ENCODE data around the gene LRP6. TPM values are rescaled to one million over a fixed set of nuclear protein-coding genes. Genes with fewer than 3 reads are reported as not detected.

The LRP6 gene
- total and polyA plus RNA-seq, 2 experiments from 2014 or later = 18.1 to 25.4 TPM

- no peaks in the 10 kb centered on the region for H3K27me3 ChIP-seq
These were observed 167.7 kb downstream of the LRP6 start for GRCh38 chr12:12099102-12099501.

DNA sequence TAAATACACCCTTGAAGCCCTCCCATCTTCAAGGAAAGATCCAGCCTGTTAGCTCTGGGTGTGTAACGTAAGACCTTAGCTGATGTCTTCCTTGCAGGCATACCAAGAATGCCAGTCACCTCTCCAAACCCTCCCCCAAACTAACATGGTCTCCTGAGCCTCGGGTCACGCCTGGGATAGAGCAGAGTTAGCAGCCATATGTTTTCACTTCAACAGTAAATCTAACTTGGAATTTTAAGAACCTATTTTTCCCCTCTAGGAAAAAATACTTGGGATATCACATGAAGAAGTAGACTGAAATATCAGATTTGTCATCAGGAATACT is 168.2 kb downstream of the LRP6 start:
- Histone ChIP-seq H3K4me1 (ENCODE audit: low read depth) (no peaks in the 10 kb centered on the region), H3K9me3 (ENCODE audit: low read depth) (no peaks in the 10 kb centered on the region), H3K36me3 (no peaks in the 10 kb centered on the region), H3K4me3 (no peak overlapping the region), H3K27me3 (no peaks in the 10 kb centered on the region), H3K27ac (no peak overlapping the region)
- no peak for TF ChIP-seq CTCF (IDR thresholded peaks at IDR 0.05; ENCODE audit: low read depth, low read length)
- DNase-seq (ENCODE audit: low read depth in 1 of 2, low spot score in 1 of 2) = no peak

More at GRCh38 chr12:12099102-12099501, 167.7 kb downstream of the LRP6 start:
- no peak for TF ChIP-seq CTCF (IDR thresholded peaks at IDR 0.05; ENCODE audit: low read depth, low read length)
- Histone ChIP-seq H3K4me3 (no peak overlapping the region), H3K4me1 (ENCODE audit: low read depth) (no peaks in the 10 kb centered on the region), H3K9me3 (ENCODE audit: low read depth) (no peaks in the 10 kb centered on the region), H3K36me3 (no peaks in the 10 kb centered on the region), H3K27ac (no peak overlapping the region)
- DNase-seq (ENCODE audit: low read depth in 1 of 2, low spot score in 1 of 2) = peak; percentile 28 to 71

GRCh38 chr12:12097891-12098690 is 168.8 kb downstream of the LRP6 start:
- no peaks in the 10 kb centered on the region for H3K9me3 ChIP-seq (ENCODE audit: low read depth)
- no peaks in the 10 kb centered on the region for H3K27me3 ChIP-seq
- TF ChIP-seq CTCF (IDR thresholded peaks at IDR 0.05; ENCODE audit: low read depth, low read length) = no peak
- H3K36me3 ChIP-seq = no peaks in the 10 kb centered on the region
- no peak overlapping the region for H3K27ac ChIP-seq
- no peak overlapping the region for H3K4me3 ChIP-seq
- DNase-seq (ENCODE audit: low read depth in 1 of 2, low spot score in 1 of 2) = peak in 1 of 2 donors; percentile 16
- H3K4me1 ChIP-seq (ENCODE audit: low read depth) = no peaks in the 10 kb centered on the region

DNA sequence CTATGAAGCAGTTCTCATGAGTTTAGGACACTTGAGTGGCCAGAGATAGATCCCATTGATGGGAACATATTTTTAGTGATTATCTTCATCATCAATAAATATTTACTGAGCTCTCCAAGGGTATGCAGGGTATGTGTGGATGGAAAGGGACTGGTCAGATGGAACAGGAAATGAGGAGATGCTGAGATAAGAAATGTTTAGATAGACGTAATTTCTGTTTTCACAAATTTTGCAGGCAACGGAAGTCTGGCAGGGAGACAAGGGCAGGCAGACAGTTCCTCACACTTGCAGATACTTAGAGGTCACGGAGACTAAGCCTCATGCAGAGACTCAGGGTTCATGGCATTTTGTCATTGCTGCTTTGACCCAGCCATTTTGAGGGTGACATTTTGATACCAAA is 171.8 kb downstream of the LRP6 start:
- no peaks in the 10 kb centered on the region for H3K4me1 ChIP-seq (ENCODE audit: low read depth)
- H3K4me3 ChIP-seq = no peak overlapping the region
- peaks cover 8% of the 10 kb centered on the region for H3K27me3 ChIP-seq
- no peaks in the 10 kb centered on the region for H3K9me3 ChIP-seq (ENCODE audit: low read depth)
- no peak for TF ChIP-seq CTCF (IDR thresholded peaks at IDR 0.05; ENCODE audit: low read depth, low read length)
- H3K36me3 ChIP-seq = no peaks in the 10 kb centered on the region
- peak in 1 of 2 donors; percentile 16 for DNase-seq (ENCODE audit: low read depth in 1 of 2, low spot score in 1 of 2)
- H3K27ac ChIP-seq = no peak overlapping the region

DNA sequence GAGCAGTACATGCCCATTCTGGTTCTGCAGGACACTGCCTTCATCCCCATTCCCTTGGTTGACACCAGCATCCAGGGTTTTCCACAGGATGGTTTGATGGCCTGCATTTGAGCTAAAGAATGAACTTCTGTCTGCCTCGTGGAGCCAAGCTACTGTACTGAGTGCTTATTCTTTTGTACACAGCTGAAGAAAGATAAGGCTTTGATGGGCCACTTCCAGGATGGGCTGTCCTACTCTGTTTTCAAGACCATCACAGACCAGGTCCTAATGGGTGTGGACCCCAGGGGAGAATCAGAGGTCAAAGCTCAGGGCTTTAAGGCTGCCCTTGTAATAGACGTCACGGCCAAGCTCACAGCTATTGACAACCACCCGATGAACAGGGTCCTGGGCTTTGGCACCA is 172.4 kb downstream of the LRP6 start:
- Histone ChIP-seq H3K9me3 (ENCODE audit: low read depth) (no peaks in the 10 kb centered on the region), H3K4me1 (ENCODE audit: low read depth) (no peaks in the 10 kb centered on the region), H3K36me3 (no peaks in the 10 kb centered on the region), H3K27me3 (peaks cover 8% of the 10 kb centered on the region), H3K4me3 (no peak overlapping the region), H3K27ac (no peak overlapping the region)
- TF ChIP-seq CTCF (IDR thresholded peaks at IDR 0.05; ENCODE audit: low read depth, low read length) = no peak
- no peak for DNase-seq (ENCODE audit: low read depth in 1 of 2, low spot score in 1 of 2)

Measured in cardiac muscle cell (in vitro differentiated cells and primary cell).